Activated CD4-positive, alpha-beta T cell treated with anti-CD3 and anti-CD28 coated beads for 36 hours (primary cell): ENCODE data around the gene PRDX3. TPM values are rescaled to one million over a fixed set of nuclear protein-coding genes. Genes with fewer than 3 reads are reported as not detected.

Experiments
- ATAC-seq: fragments of 200-7000 bp; cut with Tn5 transposase; one replicate; pipeline ENCODE4 v1.10.0; 2021; ENCODE audit warnings: mild to moderate bottlenecking, moderate library complexity
- CTCF ChIA-PET: fragments of 350-600 bp; sonication (Branson Sonifier 250); formaldehyde crosslinking; loops from one replicate; lab custom pipeline; 2021; ENCODE audit warnings: antibody characterized with exemption; lab: Charles Lee
- POLR2A ChIA-PET: fragments of 350-600 bp; sonication (Branson Sonifier 250); formaldehyde crosslinking; loops from one replicate; lab custom pipeline; 2021; ENCODE audit warnings: antibody characterized with exemption, inconsistent platforms; lab: Charles Lee
- DNase-seq: peaks from one replicate; pipeline ENCODE4 v3.0.0-alpha.2; 2020
- H3K27ac Mint-ChIP-seq: one replicate; pipeline ENCODE4 v1.8.0; 2021; ENCODE audit warnings: mixed read lengths
- H3K27me3 Mint-ChIP-seq: one replicate; pipeline ENCODE4 v1.8.0; 2021; ENCODE audit warnings: mixed read lengths
- H3K36me3 Mint-ChIP-seq: one replicate; pipeline ENCODE4 v1.8.0; 2021; ENCODE audit warnings: low read depth, mixed read lengths
- H3K4me1 Mint-ChIP-seq: one replicate; pipeline ENCODE4 v1.8.0; 2021; ENCODE audit warnings: mixed read lengths
- H3K4me3 Mint-ChIP-seq: one replicate; pipeline ENCODE4 v1.8.0; 2021; ENCODE audit warnings: mild to moderate bottlenecking, moderate library complexity, mixed read lengths
- H3K9me3 Mint-ChIP-seq: one replicate; pipeline ENCODE4 v1.8.0; 2021; ENCODE audit warnings: low read depth, mixed read lengths
- intact Hi-C, 2 experiments: fragments of 100-400 bp; cut with DNase I in 1 of 2; cut with micrococcal nuclease in 1 of 2; formaldehyde crosslinking; loops; one replicate each; pipeline versions ENCODE4 v1.14.2 to v1.15.1; 2022 to 2024; cut with DNase I, micrococcal nuclease
- total RNA-seq, 2 experiments: library from RNA; stranded (reverse); gene quantifications; one replicate each; pipeline ENCODE4 v1.2.3, GENCODE V29; 2021

Gene PRDX3
- total RNA-seq, 2 experiments from 2014 or later: 160 to 217 TPM

DNA sequence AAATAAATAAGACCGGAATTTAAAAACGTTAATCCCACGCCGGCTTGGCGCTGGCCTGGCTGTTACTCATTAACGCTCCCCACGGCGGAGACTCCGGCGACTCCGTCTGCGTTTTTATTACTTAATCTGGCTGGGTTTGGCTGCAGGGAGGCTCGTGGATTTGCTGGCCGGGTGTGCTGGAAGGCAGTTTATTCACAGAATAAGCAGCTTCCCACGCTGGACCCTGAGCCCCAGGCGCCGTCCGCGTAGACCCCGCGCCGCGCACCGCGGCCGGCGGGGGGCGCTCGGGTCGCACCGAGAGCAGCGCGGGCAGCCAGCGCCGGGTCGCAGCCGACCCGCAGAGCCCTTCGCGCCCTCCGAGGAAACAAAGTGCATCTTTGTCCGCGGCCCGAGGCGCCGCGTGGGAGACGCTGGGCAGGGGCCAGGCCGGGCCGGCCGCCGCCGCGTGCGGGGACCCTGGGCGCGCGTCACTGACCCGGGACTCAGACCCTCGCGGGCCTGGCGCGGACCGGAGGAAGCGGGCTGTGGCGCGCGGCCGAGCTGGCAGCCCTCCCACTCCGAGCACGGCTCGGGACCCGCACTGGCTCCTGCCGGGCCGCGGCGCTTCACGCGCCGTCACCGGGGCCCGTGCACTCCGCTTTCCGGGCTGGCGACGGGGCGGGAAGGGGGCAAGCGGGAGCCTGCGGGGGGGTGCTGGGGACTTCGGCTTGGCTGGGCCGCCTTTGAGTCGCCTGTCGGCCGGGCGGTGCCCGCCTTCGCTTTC, 28.2 kb upstream of the PRDX3 start:
- H3K9me3 Mint-ChIP-seq: no peaks in the 10 kb centered on the region
- POLR2A ChIA-PET: interaction anchor here (0.6 to 1.3 kb wide), 9 partner anchors 8 to 323 kb away, joined by 3 to 8 read pairs (median 3); no protein-coding TSS in a partner anchor
- intact Hi-C loops: loop anchor here (1.0 to 5.0 kb wide), 16 partner anchors 28 to 520 kb away; partner anchors contain the start of genes RGS10 (in 2 of the 2), SFXN4 (in 2 of the 2), BAG3 (in 1 of the 2) and EIF3A (in 1 of the 2)
- peak overlapping the region; percentile 92 for H3K4me3 Mint-ChIP-seq
- no peaks in the 10 kb centered on the region for H3K27me3 Mint-ChIP-seq
- peaks cover 33% of the 10 kb centered on the region for H3K4me1 Mint-ChIP-seq
- peak overlapping the region; percentile 93 for H3K27ac Mint-ChIP-seq
- DNase-seq (peak; percentile 85), ATAC-seq (peak; percentile 45)
- H3K36me3 Mint-ChIP-seq: no peaks in the 10 kb centered on the region
- CTCF ChIA-PET: interaction anchor here (0.5 to 7.2 kb wide), 47 partner anchors 12 to 389 kb away, joined by 3 to 35 read pairs (median 5); no protein-coding TSS in a partner anchor

DNA sequence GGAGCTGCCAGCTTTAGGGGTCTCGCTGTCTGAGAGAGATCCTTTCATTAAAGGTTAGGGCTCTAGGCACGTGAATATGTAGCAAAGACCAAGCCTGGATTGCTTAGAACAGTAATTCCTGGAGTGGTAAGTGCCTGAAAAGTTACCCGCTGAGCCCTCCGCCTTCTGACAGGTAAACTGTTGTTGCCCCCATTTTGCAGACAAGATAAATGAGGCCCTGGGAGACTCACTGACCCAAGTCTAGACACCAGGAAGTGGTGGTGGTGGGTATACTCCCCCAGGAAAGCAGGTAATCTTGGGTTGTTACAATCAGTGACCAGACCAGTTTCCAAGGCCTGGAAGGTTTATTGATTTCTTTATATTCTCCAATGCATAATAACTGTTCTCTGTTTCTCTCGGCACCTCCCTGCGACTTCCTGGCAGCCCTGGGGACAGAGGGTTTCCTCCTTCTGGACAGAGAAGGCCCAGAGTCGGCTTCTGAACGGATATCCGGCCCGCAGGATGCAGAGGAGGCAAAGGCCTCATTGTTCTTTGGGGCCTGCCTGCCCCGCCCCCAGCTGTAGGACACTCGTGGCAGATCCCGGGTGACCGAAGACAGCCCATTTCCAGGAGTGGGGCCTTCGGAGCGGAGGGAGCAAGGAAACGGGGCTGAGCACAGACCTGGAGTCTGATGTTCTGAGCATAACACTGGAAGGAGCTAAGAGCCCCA, 27.4 kb upstream of the PRDX3 start:
- Mint-ChIP-seq H3K9me3 (no peaks in the 10 kb centered on the region), H3K27ac (peak overlapping the region; percentile 93), H3K4me1 (peaks cover 26% of the 10 kb centered on the region), H3K36me3 (no peaks in the 10 kb centered on the region), H3K4me3 (peak overlapping the region; percentile 75), H3K27me3 (no peaks in the 10 kb centered on the region)
- POLR2A ChIA-PET: interaction anchor here (0.6 to 1.3 kb wide), 4 partner anchors 8 to 166 kb away, joined by 3 to 7 read pairs (median 3); no protein-coding TSS in a partner anchor
- ATAC-seq: no peak
- peak; percentile 65 for DNase-seq
- CTCF ChIA-PET: interaction anchor here (0.5 to 7.2 kb wide), 34 partner anchors 14 to 305 kb away, joined by 3 to 35 read pairs (median 5); no protein-coding TSS in a partner anchor
- intact Hi-C loops: loop anchor here (1.0 to 5.0 kb wide), 6 partner anchors 63 to 391 kb away; partner anchors contain the start of gene TIAL1 (in 1 of the 2)

DNA sequence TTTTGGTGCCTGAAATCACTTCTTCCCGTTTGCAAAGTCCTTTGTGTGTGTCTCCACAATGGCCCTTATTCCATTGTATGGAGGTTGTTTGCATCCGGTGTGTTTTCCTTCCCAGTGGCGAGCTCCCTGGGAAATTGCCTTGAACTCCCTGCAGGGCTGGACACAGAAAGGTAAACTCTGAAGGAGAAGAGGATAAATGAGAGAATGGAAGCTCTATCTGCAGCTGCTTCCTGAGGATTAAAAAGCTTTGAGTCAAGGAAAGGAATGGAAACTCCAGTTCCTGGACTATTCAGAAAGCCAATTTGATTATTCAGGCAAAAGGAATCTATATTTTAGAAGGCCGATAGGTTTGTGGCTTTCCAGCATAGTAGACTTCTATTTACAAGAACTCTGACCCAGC, 24.4 kb upstream of the PRDX3 start:
- Mint-ChIP-seq H3K27me3 (no peaks in the 10 kb centered on the region), H3K36me3 (no peaks in the 10 kb centered on the region), H3K9me3 (no peaks in the 10 kb centered on the region), H3K27ac (no peak overlapping the region), H3K4me3 (no peak overlapping the region), H3K4me1 (peaks cover 15% of the 10 kb centered on the region)
- ATAC-seq (no peak), DNase-seq (no peak)
- intact Hi-C loops: no loop called here
- ChIA-PET CTCF (interaction anchor here (0.8 to 1.7 kb wide), 7 partner anchors 8 to 242 kb away, joined by 3 to 7 read pairs (median 4); no protein-coding TSS in a partner anchor), POLR2A (interaction anchor here (0.6 kb wide), 2 partner anchors 32 to 149 kb away, joined by 3 read pairs; no protein-coding TSS in a partner anchor)

DNA sequence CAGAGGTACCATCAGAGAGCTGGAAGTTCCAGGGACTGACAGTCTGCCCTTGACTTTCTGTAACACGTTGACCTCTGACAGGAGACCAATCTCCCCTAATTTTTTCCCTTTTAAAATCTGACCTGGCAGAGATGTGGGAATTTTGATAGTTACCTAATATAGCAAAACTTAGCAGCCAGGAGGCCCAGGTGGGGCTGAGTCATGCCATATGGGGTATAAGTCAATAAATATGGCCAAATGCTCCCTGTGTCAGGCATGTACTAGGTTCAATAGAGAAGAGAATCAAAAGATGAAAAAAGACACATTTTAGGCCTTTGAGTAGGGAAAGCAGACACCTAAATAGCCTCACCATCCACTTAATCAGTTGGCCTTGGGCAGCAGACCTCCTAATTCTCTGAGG, 22.6 kb upstream of the PRDX3 start:
- Mint-ChIP-seq H3K36me3 (no peaks in the 10 kb centered on the region), H3K27me3 (no peaks in the 10 kb centered on the region), H3K4me3 (no peak overlapping the region), H3K9me3 (no peaks in the 10 kb centered on the region), H3K4me1 (peaks cover 18% of the 10 kb centered on the region), H3K27ac (no peak overlapping the region)
- POLR2A ChIA-PET: no interaction called here
- DNase-seq (no peak), ATAC-seq (no peak)
- CTCF ChIA-PET: interaction anchor here (1.0 to 4.2 kb wide), 3 partner anchors 221 to 288 kb away, joined by 3 to 58 read pairs (median 4); no protein-coding TSS in a partner anchor
- intact Hi-C loops: no loop called here

DNA sequence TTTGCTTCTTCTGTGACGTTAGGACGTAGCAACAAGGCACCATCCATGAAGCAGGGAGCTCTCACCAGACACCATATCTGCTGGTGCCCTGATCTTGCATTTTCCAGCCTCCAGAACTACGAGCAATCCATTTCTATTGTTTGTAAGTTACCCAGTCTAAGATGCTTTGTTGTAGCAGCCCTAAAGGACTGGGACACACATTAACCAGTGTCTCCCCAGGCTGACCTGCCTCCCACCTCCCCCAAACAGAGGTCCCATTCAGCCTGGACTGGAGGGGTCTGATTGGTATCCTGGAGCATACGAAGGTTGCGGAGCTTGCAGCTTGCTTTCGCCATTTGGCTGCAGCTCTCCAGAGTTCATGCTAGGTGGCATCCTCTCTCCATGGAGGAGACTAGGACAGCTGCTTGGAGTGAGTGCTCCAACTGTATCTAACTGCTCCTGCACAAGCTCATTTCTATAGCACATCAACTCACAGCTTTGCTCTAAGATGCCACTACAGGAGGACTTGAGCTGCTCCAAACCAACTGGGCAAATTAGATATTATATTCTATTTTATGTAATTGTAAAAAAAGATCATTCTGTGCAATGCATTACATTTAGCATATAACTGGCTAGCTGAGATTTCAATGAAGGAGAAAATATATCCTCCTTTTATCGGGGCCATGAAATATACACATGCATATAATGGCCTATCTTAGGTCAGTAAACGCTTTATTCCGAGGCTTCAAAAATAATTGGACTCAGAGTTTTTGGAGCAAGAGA, 20.8 kb upstream of the PRDX3 start:
- Mint-ChIP-seq H3K27ac (no peak overlapping the region), H3K4me1 (peaks cover 13% of the 10 kb centered on the region), H3K4me3 (no peak overlapping the region), H3K27me3 (no peaks in the 10 kb centered on the region), H3K9me3 (no peaks in the 10 kb centered on the region), H3K36me3 (no peaks in the 10 kb centered on the region)
- ATAC-seq (peak; percentile 85), DNase-seq (peak; percentile 66)
- ChIA-PET CTCF (interaction anchor here (0.6 to 4.2 kb wide), 32 partner anchors 10 to 400 kb away, joined by 3 to 58 read pairs (median 4); no protein-coding TSS in a partner anchor), POLR2A (interaction anchor here (0.6 to 1.0 kb wide), 4 partner anchors 9 to 273 kb away, joined by 3 read pairs; no protein-coding TSS in a partner anchor)
- intact Hi-C loops: loop anchor here (1.0 to 5.0 kb wide), 7 partner anchors 61 to 343 kb away; partner anchors contain the start of gene RGS10 (in 1 of the 2)

DNA sequence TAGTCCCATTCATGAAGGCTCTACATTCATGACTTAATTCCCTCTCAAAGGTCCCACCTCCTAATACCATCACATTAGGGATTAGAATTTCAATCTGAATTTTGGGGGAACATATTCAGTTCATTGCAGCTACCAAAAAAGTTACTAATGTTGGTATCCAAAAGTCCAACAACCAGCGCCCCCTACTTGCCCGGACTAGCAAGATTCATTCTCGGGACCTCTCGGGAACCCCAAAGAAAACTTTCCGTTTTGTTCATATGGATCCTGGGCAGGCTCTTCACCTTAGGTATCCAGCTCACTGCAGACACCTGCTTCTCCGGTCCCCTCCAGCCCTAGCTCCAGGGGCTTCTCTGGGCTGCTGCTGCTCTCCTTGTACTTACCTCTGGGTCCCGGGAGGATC, 19.8 kb upstream of the PRDX3 start:
- CTCF ChIA-PET: interaction anchor here (0.6 to 4.2 kb wide), 22 partner anchors 9 to 399 kb away, joined by 3 to 58 read pairs (median 5); no protein-coding TSS in a partner anchor
- no peaks in the 10 kb centered on the region for H3K27me3 Mint-ChIP-seq

DNA sequence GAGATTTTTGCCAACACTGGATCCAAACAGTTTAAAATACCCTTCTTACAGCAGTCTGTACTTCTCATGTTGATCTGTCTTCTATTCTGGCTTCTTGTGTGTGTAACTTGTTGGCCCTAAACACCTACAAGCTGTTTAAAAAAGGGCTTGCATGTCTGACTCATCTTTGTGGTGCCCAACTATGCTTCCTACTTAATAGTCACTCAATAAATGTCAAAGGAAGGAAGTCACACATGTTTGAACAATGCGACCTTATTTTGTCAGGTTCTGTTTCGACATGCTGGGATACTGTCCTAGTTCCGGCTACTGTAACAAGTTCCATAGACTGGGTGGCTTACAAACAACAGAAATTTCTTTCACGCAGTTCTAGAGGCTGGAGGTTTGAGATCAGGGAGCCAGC, 19.3 kb upstream of the PRDX3 start:
- Mint-ChIP-seq H3K27ac (peak overlapping the region; percentile 29), H3K4me1 (peaks cover 13% of the 10 kb centered on the region), H3K9me3 (no peaks in the 10 kb centered on the region), H3K36me3 (no peaks in the 10 kb centered on the region), H3K27me3 (no peaks in the 10 kb centered on the region), H3K4me3 (no peak overlapping the region)
- intact Hi-C loops: loop anchor here (2.0 to 5.0 kb wide), 5 partner anchors 59 to 345 kb away; partner anchors contain the start of gene RGS10 (in 1 of the 2)
- ChIA-PET CTCF (interaction anchor here (0.9 to 4.2 kb wide), 12 partner anchors 8 to 302 kb away, joined by 3 to 58 read pairs (median 6); no protein-coding TSS in a partner anchor), POLR2A (interaction anchor here (0.6 to 1.0 kb wide), 3 partner anchors 9 to 477 kb away, joined by 3 to 4 read pairs (median 3); no protein-coding TSS in a partner anchor)
- ATAC-seq (peak; percentile 72), DNase-seq (no peak)

More for the DNA sequence above, 19.8 kb upstream of the PRDX3 start:
- ATAC-seq (no peak), DNase-seq (peak; percentile 69)
- Mint-ChIP-seq H3K4me1 (peaks cover 13% of the 10 kb centered on the region), H3K27ac (no peak overlapping the region), H3K9me3 (no peaks in the 10 kb centered on the region), H3K36me3 (no peaks in the 10 kb centered on the region), H3K4me3 (no peak overlapping the region)
- POLR2A ChIA-PET: interaction anchor here (1.0 kb wide), 3 partner anchors 8 to 247 kb away, joined by 3 read pairs; no protein-coding TSS in a partner anchor
- intact Hi-C loops: loop anchor here (2.0 to 5.0 kb wide), 5 partner anchors 60 to 344 kb away; partner anchors contain the start of gene RGS10 (in 1 of the 2)

DNA sequence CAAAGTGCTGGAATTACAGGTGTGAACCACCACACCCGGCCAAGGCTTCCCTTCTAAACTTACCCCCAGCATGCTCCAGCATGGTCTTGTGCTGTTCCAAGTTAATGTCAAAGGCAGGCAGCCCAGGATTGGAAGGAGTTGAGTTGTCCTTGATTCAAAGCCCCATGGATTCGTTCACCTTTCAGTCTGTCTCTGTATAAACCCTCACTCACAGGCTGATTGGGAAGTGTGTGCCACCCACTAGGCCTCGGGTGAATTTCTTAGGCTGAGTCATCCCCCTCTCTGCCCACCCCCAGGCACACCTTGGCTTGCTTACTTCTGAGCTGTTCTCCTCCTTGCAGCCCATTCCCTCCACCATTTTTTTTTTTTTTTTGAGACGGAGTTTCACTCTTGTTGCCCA, 13.3 kb upstream of the PRDX3 start:
- H3K27me3 Mint-ChIP-seq: no peaks in the 10 kb centered on the region
- peaks cover 21% of the 10 kb centered on the region for H3K4me1 Mint-ChIP-seq
- ATAC-seq (peak; percentile 96), DNase-seq (peak; percentile 57)
- ChIA-PET POLR2A (interaction anchor here (0.6 to 0.7 kb wide), 2 partner anchors 27 to 319 kb away, joined by 3 to 4 read pairs; no protein-coding TSS in a partner anchor), CTCF (interaction anchor here (1.4 to 4.0 kb wide), 2 partner anchors 7 to 14 kb away, joined by 3 to 32 read pairs; no protein-coding TSS in a partner anchor)
- H3K27ac Mint-ChIP-seq: no peak overlapping the region
- H3K4me3 Mint-ChIP-seq: no peak overlapping the region
- no peaks in the 10 kb centered on the region for H3K9me3 Mint-ChIP-seq
- intact Hi-C loops: no loop called here
- no peaks in the 10 kb centered on the region for H3K36me3 Mint-ChIP-seq

DNA sequence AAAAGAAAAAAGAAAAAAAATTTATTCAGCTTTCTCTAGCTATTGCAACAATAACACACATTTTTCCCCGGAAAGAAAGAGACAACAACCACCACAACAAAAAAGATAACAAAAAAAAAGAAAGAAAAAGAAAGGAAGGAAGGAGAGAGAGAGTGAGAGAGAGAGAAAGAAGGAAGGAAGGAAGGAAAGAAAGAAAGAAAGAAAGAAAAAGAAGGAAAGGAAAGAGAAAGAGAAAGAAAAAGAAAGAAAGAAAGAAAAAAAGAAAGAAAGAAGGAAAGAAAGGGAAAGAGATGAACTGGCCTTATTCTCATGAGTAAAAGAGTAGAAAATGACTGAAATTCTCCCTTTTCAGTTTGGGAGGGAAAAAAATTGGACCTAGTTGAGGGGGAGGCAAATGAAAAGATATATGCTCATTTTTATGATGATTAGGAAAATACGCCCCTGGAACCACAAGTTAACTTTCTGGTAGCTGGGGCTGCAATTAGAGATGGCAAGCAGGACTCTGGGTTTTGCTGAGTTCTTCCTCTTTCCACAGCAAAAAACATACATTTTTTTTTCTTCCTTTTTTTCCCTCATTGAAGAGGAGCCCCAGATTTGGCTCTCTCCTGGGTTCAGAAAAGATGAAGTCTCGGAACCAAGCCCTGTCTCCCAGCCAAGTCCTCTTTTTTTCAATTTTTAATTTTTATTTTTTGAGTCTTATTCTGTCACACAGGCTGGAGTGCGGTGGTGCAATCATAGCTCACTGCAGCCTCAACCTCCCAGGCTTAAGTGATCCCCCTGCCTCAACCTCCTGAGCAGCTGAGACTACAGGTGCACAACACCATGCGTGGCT, 12.6 kb upstream of the PRDX3 start:
- no peak overlapping the region for H3K4me3 Mint-ChIP-seq
- H3K9me3 Mint-ChIP-seq: no peaks in the 10 kb centered on the region
- intact Hi-C loops: no loop called here
- ChIA-PET POLR2A (interaction anchor here (0.6 kb wide), 3 partner anchors 27 to 384 kb away, joined by 3 to 4 read pairs (median 3); no protein-coding TSS in a partner anchor), CTCF (interaction anchor here (0.6 to 4.0 kb wide), 4 partner anchors 8 to 52 kb away, joined by 3 to 32 read pairs (median 6); partner anchors contain the start of gene GRK5)
- H3K4me1 Mint-ChIP-seq: peaks cover 21% of the 10 kb centered on the region
- ATAC-seq (no peak), DNase-seq (no peak)
- H3K36me3 Mint-ChIP-seq: no peaks in the 10 kb centered on the region
- no peaks in the 10 kb centered on the region for H3K27me3 Mint-ChIP-seq
- no peak overlapping the region for H3K27ac Mint-ChIP-seq
